HCT116 (cell line): ENCODE results near the gene TAMM41. TPM values are rescaled to one million over a fixed set of nuclear protein-coding genes. Genes with fewer than 3 reads are reported as not detected.

ENCODE experiments used
- ATAC-seq: fragments of 200-7000 bp; cut with Tn5 transposase; 2 replicates; pipeline ENCODE4 v1.9.1; 2020; ENCODE audit warnings: mild to moderate bottlenecking, moderate library complexity
- BruUV-seq: library from RNA; stranded (reverse); fragments of 400-500 nt; replicated peaks from 2 replicates; lab custom pipeline; 2021; lab: Mats Ljungman, UMichigan
- CTCF ChIA-PET: fragments of 300-600 bp; sonication (Branson Sonifier 250); formaldehyde crosslinking; loops from one replicate; lab custom pipeline; 2021; ENCODE audit warnings: antibody characterized with exemption; lab: Charles Lee
- POLR2A ChIA-PET: fragments of 300-600, 350-600 bp; sonication (Branson Sonifier 250); formaldehyde crosslinking; loops from one replicate; lab custom pipeline; 2021; ENCODE audit warnings: antibody characterized with exemption; lab: Charles Lee
- RAD21 ChIA-PET, 2 experiments: fragments of 300-600 bp; sonication (Branson Sonifier 250); formaldehyde crosslinking; loops; one replicate each; lab custom pipeline; 2023; ENCODE audit warnings: low total read pairs in 2 of 2; ENCODE audit not compliant: uncharacterized antibody in 2 of 2, unreplicated experiment in 2 of 2, low non-redundant PET in 1 of 2; lab: Charles Lee
- DNase-seq: peaks from one replicate; pipeline ENCODE4 v3.0.0-alpha.2; 2010; ENCODE audit warnings: low read depth, low spot score
- H2AFZ ChIP-seq: fragments of 200-600 bp; shearing (Covaris generic), sonication (generic); 2 replicates; pipeline ENCODE4 v1.6.1; 2017; ENCODE audit warnings: low read depth, mixed run types, mixed read lengths, antibody characterized with exemption, low read length; ENCODE audit not compliant: poor library complexity, severe bottlenecking
- H3K27ac ChIP-seq: 2 replicates; pipeline ENCODE4 v1.5.1; 2012; ENCODE audit warnings: low read depth, low read length
- H3K27me3 ChIP-seq: fragments of 200-600 bp; sonication (generic); 2 replicates; pipeline ENCODE4 v1.6.1; 2016; ENCODE audit warnings: mixed run types, low read length, mixed read lengths; ENCODE audit not compliant: insufficient read depth
- H3K36me3 ChIP-seq, 2 experiments: fragments of 200-500 bp in 1 of 2; fragments of 200-600 bp in 1 of 2; sonication (Bioruptor generic) in 1 of 2; sonication (generic) in 1 of 2; 2 replicates each; pipeline versions ENCODE4 v1.5.1 to v1.6.1; 2014 to 2016; ENCODE audit warnings: low read length in 2 of 2, inconsistent platforms in 1 of 2, mixed read lengths in 1 of 2, mixed run types in 1 of 2; ENCODE audit not compliant: insufficient read depth in 2 of 2, control insufficient read depth in 1 of 2
- H3K4me1 ChIP-seq, 2 experiments: fragments of 200-600 bp in 1 of 2; sonication (generic) in 1 of 2; 2 replicates each; pipeline versions ENCODE4 v1.5.1 to v1.6.1; 2012 to 2017; ENCODE audit warnings: low read length in 2 of 2, inconsistent platforms in 1 of 2, mild to moderate bottlenecking in 1 of 2, mixed read lengths in 1 of 2, mixed run types in 1 of 2, moderate library complexity in 1 of 2; ENCODE audit not compliant: insufficient read depth in 2 of 2, control insufficient read depth in 1 of 2
- H3K4me2 ChIP-seq: fragments of 200-600 bp; sonication (generic); 2 replicates; pipeline ENCODE4 v1.6.1; 2017; ENCODE audit warnings: mixed run types, low read length, mixed read lengths
- H3K4me3 ChIP-seq, 2 experiments: fragments of 200-600 bp in 1 of 2; sonication (generic) in 1 of 2; replicated peaks in 1 of 2; 2 replicates each; pipeline ENCODE4 v1.5.1; 2011 to 2016; ENCODE audit warnings: low read length in 2 of 2, control low read depth in 1 of 2, low read depth in 1 of 2, mild to moderate bottlenecking in 1 of 2, mixed read lengths in 1 of 2, mixed run types in 1 of 2
- H3K79me2 ChIP-seq: fragments of 200-600 bp; sonication (generic); 2 replicates; pipeline ENCODE4 v1.6.1; 2017; ENCODE audit warnings: mild to moderate bottlenecking, mixed run types, low read length, moderate library complexity, mixed read lengths; ENCODE audit not compliant: insufficient read depth
- H3K9ac ChIP-seq: fragments of 200-600 bp; sonication (generic); 2 replicates; pipeline ENCODE4 v1.6.1; 2016; ENCODE audit warnings: low read length, mixed read lengths
- H3K9me2 ChIP-seq: fragments of 200-600 bp; sonication (generic), shearing (Covaris generic); 2 replicates; pipeline ENCODE4 v1.6.1; 2017; ENCODE audit warnings: mixed run types, mild to moderate bottlenecking, moderate library complexity; ENCODE audit not compliant: insufficient read depth
- H3K9me3 ChIP-seq, 2 experiments: fragments of 200-500 bp in 1 of 2; fragments of 200-600 bp in 1 of 2; sonication (Bioruptor generic) in 1 of 2; sonication (generic) in 1 of 2; 2 replicates each; pipeline ENCODE4 v1.6.1; 2014 to 2017; ENCODE audit warnings: low read length in 2 of 2, mixed read lengths in 2 of 2, inconsistent platforms in 1 of 2, low read depth in 1 of 2, mild to moderate bottlenecking in 1 of 2, mixed run types in 1 of 2, moderate library complexity in 1 of 2; ENCODE audit not compliant: control insufficient read depth in 1 of 2, insufficient read depth in 1 of 2
- H4K20me1 ChIP-seq: fragments of 200-600 bp; sonication (generic), shearing (Covaris generic); 2 replicates; pipeline ENCODE4 v1.6.1; 2017; ENCODE audit warnings: mixed run types, mild to moderate bottlenecking, moderate library complexity; ENCODE audit not compliant: insufficient read depth
- CBX3 ChIP-seq: IDR thresholded peaks from 2 replicates; pipeline ENCODE4 v1.6.1; 2012; ENCODE audit warnings: low read depth
- CEBPB ChIP-seq: IDR thresholded peaks from 2 replicates; pipeline ENCODE4 v1.6.1; 2012; ENCODE audit warnings: low read depth
- ELF1 ChIP-seq: IDR thresholded peaks from 2 replicates; pipeline ENCODE4 v1.6.1; 2012; ENCODE audit warnings: low read depth, borderline replicate concordance
- EZH2 ChIP-seq: fragments of 200-600 bp; sonication (generic); IDR thresholded peaks from 2 replicates; pipeline ENCODE4 v1.6.1; 2017; ENCODE audit warnings: antibody characterized with exemption, mixed run types
- FOSL1 ChIP-seq: IDR thresholded peaks from 2 replicates; pipeline ENCODE4 v1.6.1; 2012; ENCODE audit warnings: low read depth
- POLR2A ChIP-seq: IDR thresholded peaks from 2 replicates; pipeline ENCODE4 v1.7.0; 2011; ENCODE audit warnings: borderline replicate concordance; ENCODE audit not compliant: insufficient read depth, insufficient read length; ENCODE audit errors: extremely low read depth
- RAD21 ChIP-seq: IDR thresholded peaks from 2 replicates; pipeline ENCODE4 v1.6.1; 2012; ENCODE audit warnings: low read depth, mild to moderate bottlenecking
- REST ChIP-seq: IDR thresholded peaks from 2 replicates; pipeline ENCODE4 v1.6.1; 2012; ENCODE audit warnings: low read depth
- SIN3A ChIP-seq: IDR thresholded peaks from 2 replicates; pipeline ENCODE4 v1.6.1; 2012; ENCODE audit warnings: low read depth
- SRF ChIP-seq: IDR thresholded peaks from 2 replicates; pipeline ENCODE4 v1.6.1; 2012; ENCODE audit warnings: low read depth
- ZNF274 ChIP-seq: fragments of 200-500 bp; sonication (Bioruptor generic); IDR thresholded peaks from 2 replicates; pipeline ENCODE4 v1.6.1; 2014; ENCODE audit warnings: mild to moderate bottlenecking, low read depth, low read length, inconsistent platforms
- intact Hi-C: fragments of 100-400 bp; cut with micrococcal nuclease; formaldehyde crosslinking; loops from 2 replicates; pipeline ENCODE4 v1.10.0; 2022
- total RNA-seq: library from RNA; stranded (reverse); gene quantifications from one replicate; pipeline ENCODE4 v1.2.1, GENCODE V29; 2021; ENCODE audit not compliant: unreplicated experiment
- TF ChIP-seq, protein P1 (sequence below), 3 experiments: fragments of 200-600 bp in 1 of 3; sonication (generic) in 1 of 3; IDR thresholded peaks in 2 of 3; conservative IDR thresholded peaks in 1 of 3; 2 replicates each; pipeline ENCODE4 v1.5.1; 2012 to 2017; ENCODE audit warnings: low read depth in 2 of 3, low read length in 2 of 3, antibody characterized with exemption in 1 of 3, borderline replicate concordance in 1 of 3, control low read depth in 1 of 3, mild to moderate bottlenecking in 1 of 3, mixed read lengths in 1 of 3, mixed run types in 1 of 3, moderate library complexity in 1 of 3; ENCODE audit not compliant: insufficient read depth in 1 of 3
- TF ChIP-seq, protein P2 (sequence below): IDR thresholded peaks from 2 replicates; pipeline ENCODE4 v1.6.1; 2012

The TAMM41 gene
- total RNA-seq, 1 experiment from 2014 or later, result 17.9 TPM

DNA sequence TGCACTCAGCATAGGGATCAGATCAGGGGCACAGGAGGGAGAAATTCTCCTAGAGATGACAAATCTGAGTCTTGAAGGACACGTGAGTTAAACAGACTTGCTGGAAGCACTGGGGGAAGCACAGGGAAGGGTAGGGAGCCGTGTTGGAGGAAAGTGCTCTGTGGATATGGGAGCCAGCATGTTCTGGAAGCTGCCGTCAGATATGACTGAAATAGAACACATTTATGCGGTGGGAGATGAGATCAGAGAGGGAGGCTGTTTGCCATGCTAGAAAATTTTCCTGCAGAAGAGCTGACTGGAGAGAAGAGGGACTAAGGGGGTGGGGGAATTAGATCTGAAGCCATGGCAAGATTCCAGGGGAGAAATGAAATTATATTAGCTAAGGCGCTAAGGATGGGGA lies 1.8 kb downstream of the TAMM41 start (continued):
- no peak for TF ChIP-seq SRF

GRCh38 chr3:11835028-11835639 lies 11.6 kb downstream of the TAMM41 start:
- Histone ChIP-seq H3K9me2 (no peaks in the 10 kb centered on the region), H3K4me1 (no peaks in the 10 kb centered on the region), H3K36me3 (peaks cover 10 to 46% of the 10 kb centered on the region in 2 experiments), H4K20me1 (no peaks in the 10 kb centered on the region), H2AFZ (no peak overlapping the region), H3K27me3 (no peaks in the 10 kb centered on the region), H3K27ac (no peak overlapping the region), H3K4me2 (no peak overlapping the region), H3K79me2 (peaks cover 8% of the 10 kb centered on the region; the same call in 1 of the 2 replicates), H3K9me3 (no peaks in the 10 kb centered on the region), H3K9ac (no peak overlapping the region), H3K4me3 (no peak overlapping the region)
- RAD21 ChIA-PET, result no interaction called here
- POLR2A ChIA-PET, result no interaction called here
- BruUV-seq, result no TSS peak
- no peak for TF ChIP-seq ZNF274
- TF ChIP-seq EZH2, result no peak
- TF ChIP-seq REST, result no peak
- TF ChIP-seq, protein P1, sequence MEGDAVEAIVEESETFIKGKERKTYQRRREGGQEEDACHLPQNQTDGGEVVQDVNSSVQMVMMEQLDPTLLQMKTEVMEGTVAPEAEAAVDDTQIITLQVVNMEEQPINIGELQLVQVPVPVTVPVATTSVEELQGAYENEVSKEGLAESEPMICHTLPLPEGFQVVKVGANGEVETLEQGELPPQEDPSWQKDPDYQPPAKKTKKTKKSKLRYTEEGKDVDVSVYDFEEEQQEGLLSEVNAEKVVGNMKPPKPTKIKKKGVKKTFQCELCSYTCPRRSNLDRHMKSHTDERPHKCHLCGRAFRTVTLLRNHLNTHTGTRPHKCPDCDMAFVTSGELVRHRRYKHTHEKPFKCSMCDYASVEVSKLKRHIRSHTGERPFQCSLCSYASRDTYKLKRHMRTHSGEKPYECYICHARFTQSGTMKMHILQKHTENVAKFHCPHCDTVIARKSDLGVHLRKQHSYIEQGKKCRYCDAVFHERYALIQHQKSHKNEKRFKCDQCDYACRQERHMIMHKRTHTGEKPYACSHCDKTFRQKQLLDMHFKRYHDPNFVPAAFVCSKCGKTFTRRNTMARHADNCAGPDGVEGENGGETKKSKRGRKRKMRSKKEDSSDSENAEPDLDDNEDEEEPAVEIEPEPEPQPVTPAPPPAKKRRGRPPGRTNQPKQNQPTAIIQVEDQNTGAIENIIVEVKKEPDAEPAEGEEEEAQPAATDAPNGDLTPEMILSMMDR (IDR thresholded peaks at IDR 0.05 in 2 of 3, conservative IDR thresholded peaks at IDR 0.05 in 1 of 3; ENCODE audit: borderline replicate concordance in 1 of 3, insufficient read depth in 1 of 3, low read depth in 2 of 3, low read length in 2 of 3), result peak; percentile 33 to 61 (median 45); a peak in 5 of 6 replicates
- no peak for TF ChIP-seq CBX3
- TF ChIP-seq FOSL1, result no peak
- TF ChIP-seq, protein P2, sequence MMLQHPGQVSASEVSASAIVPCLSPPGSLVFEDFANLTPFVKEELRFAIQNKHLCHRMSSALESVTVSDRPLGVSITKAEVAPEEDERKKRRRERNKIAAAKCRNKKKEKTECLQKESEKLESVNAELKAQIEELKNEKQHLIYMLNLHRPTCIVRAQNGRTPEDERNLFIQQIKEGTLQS, result no peak
- TF ChIP-seq ELF1, result no peak
- TF ChIP-seq POLR2A, result no peak
- TF ChIP-seq SIN3A, result no peak
- peak; percentile 68 for TF ChIP-seq RAD21
- TF ChIP-seq CEBPB, result no peak
- CTCF ChIA-PET, result interaction anchor here (0.9 kb wide), 1 partner anchor 456 kb away, joined by 4 read pairs; no protein-coding TSS in a partner anchor
- intact Hi-C loops, result loop anchor here (5.0 to 10.0 kb wide), 3 partner anchors 173 to 600 kb away; no protein-coding TSS in a partner anchor
- ATAC-seq (no peak; the same call in 1 of the 2 replicates), DNase-seq (no peak)
